Measurements from ENCODE around the gene CMAS.

The CMAS gene

DNA sequence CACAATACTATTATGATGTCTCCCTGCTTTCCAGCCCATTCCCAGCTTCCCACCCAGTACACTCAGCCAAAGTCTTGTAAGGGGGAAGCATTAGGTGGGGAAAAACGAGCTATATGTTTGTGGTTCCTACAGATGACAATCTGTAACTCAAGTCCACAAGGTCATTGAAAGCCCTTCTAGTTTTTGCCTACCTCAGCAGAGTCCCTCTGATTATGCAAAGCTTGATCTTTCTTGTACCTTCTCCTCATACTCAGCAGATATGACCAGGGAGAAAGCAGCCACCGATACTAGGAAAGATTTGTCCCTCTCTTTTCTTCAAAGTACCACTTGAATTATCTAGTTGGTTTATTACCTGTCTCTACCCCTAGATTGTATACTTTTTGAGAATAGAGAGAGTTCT is 10.6 kb downstream of the CMAS start:
- no peak overlapping the region for H3K9ac ChIP-seq (ENCODE audit: insufficient read length, low read depth)
- no peaks in the 10 kb centered on the region for H3K9me3 ChIP-seq (ENCODE audit: insufficient read depth, low read length)
- no peak for TF ChIP-seq SUZ12 (IDR thresholded peaks at IDR 0.05; ENCODE audit: extremely low read depth, insufficient read depth, insufficient read length)
- no peak for TF ChIP-seq ZNF274 (IDR thresholded peaks at IDR 0.05; ENCODE audit: low read depth, low read length)
- TF ChIP-seq YY1 (IDR thresholded peaks at IDR 0.05; ENCODE audit: insufficient read depth, insufficient read length) = no peak
- no peaks in the 10 kb centered on the region for H3K27me3 ChIP-seq (ENCODE audit: insufficient read depth, insufficient read length)
- no peak for DNase-seq (ENCODE audit: low read depth, low spot score)
- no peaks in the 10 kb centered on the region for H3K4me1 ChIP-seq (ENCODE audit: insufficient read depth, insufficient read length)
- no peak overlapping the region for H3K4me3 ChIP-seq (ENCODE audit: insufficient read length, low read depth)
- H3K36me3 ChIP-seq (ENCODE audit: insufficient read depth, insufficient read length, low read length) = peaks cover 47% of the 10 kb centered on the region

DNA sequence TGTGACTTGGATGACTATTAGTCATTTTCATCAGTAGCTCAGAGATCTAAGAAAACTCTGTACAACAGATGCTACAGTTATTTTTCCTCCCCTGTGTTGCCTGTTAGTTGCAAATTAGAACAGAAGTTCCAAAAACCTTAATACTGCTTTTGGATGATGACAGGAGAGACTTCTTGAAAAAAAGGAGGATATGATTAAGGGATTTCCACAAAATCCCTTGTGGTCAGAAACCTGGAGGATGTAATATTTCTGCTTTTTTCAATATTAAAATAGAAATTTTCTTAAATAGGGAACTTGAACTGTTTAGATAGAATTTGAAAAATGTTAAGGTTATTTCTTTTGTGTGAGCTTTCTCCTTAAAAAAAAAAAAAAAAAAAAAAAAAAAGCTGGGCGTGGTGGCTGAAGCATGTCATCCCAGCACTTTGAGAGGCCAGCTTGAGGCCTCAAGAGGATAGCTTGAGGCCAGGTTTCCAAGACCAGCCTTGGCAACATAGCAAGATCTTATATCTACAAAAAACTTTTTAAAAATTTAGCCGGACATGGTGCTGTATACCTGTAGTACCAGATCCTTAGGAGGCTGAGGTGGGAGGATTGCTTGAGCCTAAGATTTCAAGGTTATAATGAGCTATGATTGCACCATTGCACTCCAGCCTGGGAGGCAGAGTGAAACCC is 14.1 kb downstream of the CMAS start:
- Histone ChIP-seq H3K36me3 (ENCODE audit: insufficient read depth, insufficient read length, low read length) (peaks cover 78% of the 10 kb centered on the region), H3K9ac (ENCODE audit: insufficient read length, low read depth) (no peak overlapping the region), H3K4me3 (ENCODE audit: insufficient read length, low read depth) (no peak overlapping the region), H3K9me3 (ENCODE audit: insufficient read depth, low read length) (no peaks in the 10 kb centered on the region), H3K27me3 (ENCODE audit: insufficient read depth, insufficient read length) (no peaks in the 10 kb centered on the region), H3K4me1 (ENCODE audit: insufficient read depth, insufficient read length) (no peaks in the 10 kb centered on the region)
- no peak for TF ChIP-seq YY1 (IDR thresholded peaks at IDR 0.05; ENCODE audit: insufficient read depth, insufficient read length)
- no peak for TF ChIP-seq SUZ12 (IDR thresholded peaks at IDR 0.05; ENCODE audit: extremely low read depth, insufficient read depth, insufficient read length)
- TF ChIP-seq ZNF274 (IDR thresholded peaks at IDR 0.05; ENCODE audit: low read depth, low read length) = no peak
- DNase-seq (ENCODE audit: low read depth, low spot score) = no peak

GRCh38 chr12:22064968-22065367 is 18.9 kb downstream of the CMAS start:
- Histone ChIP-seq H3K9ac (ENCODE audit: insufficient read length, low read depth) (no peak overlapping the region), H3K9me3 (ENCODE audit: insufficient read depth, low read length) (no peaks in the 10 kb centered on the region), H3K27me3 (ENCODE audit: insufficient read depth, insufficient read length) (no peaks in the 10 kb centered on the region), H3K4me1 (ENCODE audit: insufficient read depth, insufficient read length) (no peaks in the 10 kb centered on the region), H3K36me3 (ENCODE audit: insufficient read depth, insufficient read length, low read length) (peaks cover 56% of the 10 kb centered on the region), H3K4me3 (ENCODE audit: insufficient read length, low read depth) (no peak overlapping the region)
- TF ChIP-seq YY1 (IDR thresholded peaks at IDR 0.05; ENCODE audit: insufficient read depth, insufficient read length) = no peak
- no peak for TF ChIP-seq ZNF274 (IDR thresholded peaks at IDR 0.05; ENCODE audit: low read depth, low read length)
- TF ChIP-seq SUZ12 (IDR thresholded peaks at IDR 0.05; ENCODE audit: extremely low read depth, insufficient read depth, insufficient read length) = no peak
- no peak for DNase-seq (ENCODE audit: low read depth, low spot score)

- Histone ChIP-seq H3K9ac (ENCODE audit: insufficient read length, low read depth) (no peak overlapping the region), H3K36me3 (ENCODE audit: insufficient read depth, insufficient read length, low read length) (peaks cover 48% of the 10 kb centered on the region), H3K4me3 (ENCODE audit: insufficient read length, low read depth) (no peak overlapping the region), H3K27me3 (ENCODE audit: insufficient read depth, insufficient read length) (no peaks in the 10 kb centered on the region), H3K9me3 (ENCODE audit: insufficient read depth, low read length) (no peaks in the 10 kb centered on the region), H3K4me1 (ENCODE audit: insufficient read depth, insufficient read length) (no peaks in the 10 kb centered on the region)
- no peak for TF ChIP-seq YY1 (IDR thresholded peaks at IDR 0.05; ENCODE audit: insufficient read depth, insufficient read length)
- no peak for TF ChIP-seq ZNF274 (IDR thresholded peaks at IDR 0.05; ENCODE audit: low read depth, low read length)
- TF ChIP-seq SUZ12 (IDR thresholded peaks at IDR 0.05; ENCODE audit: extremely low read depth, insufficient read depth, insufficient read length) = no peak
- DNase-seq (ENCODE audit: low read depth, low spot score) = no peak
Measured at GRCh38 chr12:22066310-22066709, 20.3 kb downstream of the CMAS start.

- H3K4me3 ChIP-seq (ENCODE audit: insufficient read length, low read depth) = no peak overlapping the region
- H3K36me3 ChIP-seq (ENCODE audit: insufficient read depth, insufficient read length, low read length) = peaks cover 14% of the 10 kb centered on the region
- H3K9me3 ChIP-seq (ENCODE audit: insufficient read depth, low read length) = peaks cover 12% of the 10 kb centered on the region
- no peak for TF ChIP-seq SUZ12 (IDR thresholded peaks at IDR 0.05; ENCODE audit: extremely low read depth, insufficient read depth, insufficient read length)
- no peak for TF ChIP-seq ZNF274 (IDR thresholded peaks at IDR 0.05; ENCODE audit: low read depth, low read length)
- TF ChIP-seq YY1 (IDR thresholded peaks at IDR 0.05; ENCODE audit: insufficient read depth, insufficient read length) = no peak
- DNase-seq (ENCODE audit: low read depth, low spot score) = no peak
- H3K4me1 ChIP-seq (ENCODE audit: insufficient read depth, insufficient read length) = no peaks in the 10 kb centered on the region
- H3K27me3 ChIP-seq (ENCODE audit: insufficient read depth, insufficient read length) = no peaks in the 10 kb centered on the region
- no peak overlapping the region for H3K9ac ChIP-seq (ENCODE audit: insufficient read length, low read depth)
Measured at GRCh38 chr12:22069851-22070250, 23.8 kb downstream of the CMAS start.

GRCh38 chr12:22082190-22082701 is 36.2 kb downstream of the CMAS start:
- Histone ChIP-seq H3K9me3 (ENCODE audit: insufficient read depth, low read length) (no peaks in the 10 kb centered on the region), H3K4me3 (ENCODE audit: insufficient read length, low read depth) (no peak overlapping the region), H3K4me1 (ENCODE audit: insufficient read depth, insufficient read length) (no peaks in the 10 kb centered on the region), H3K36me3 (ENCODE audit: insufficient read depth, insufficient read length, low read length) (no peaks in the 10 kb centered on the region), H3K9ac (ENCODE audit: insufficient read length, low read depth) (no peak overlapping the region), H3K27me3 (ENCODE audit: insufficient read depth, insufficient read length) (no peaks in the 10 kb centered on the region)
- peak; percentile 65 for DNase-seq (ENCODE audit: low read depth, low spot score)
- TF ChIP-seq SUZ12 (IDR thresholded peaks at IDR 0.05; ENCODE audit: extremely low read depth, insufficient read depth, insufficient read length) (no peak), YY1 (IDR thresholded peaks at IDR 0.05; ENCODE audit: insufficient read depth, insufficient read length) (no peak), ZNF274 (IDR thresholded peaks at IDR 0.05; ENCODE audit: low read depth, low read length) (no peak)

GRCh38 chr12:22083167-22083566 is 37.1 kb downstream of the CMAS start:
- TF ChIP-seq ZNF274 (IDR thresholded peaks at IDR 0.05; ENCODE audit: low read depth, low read length) (no peak), YY1 (IDR thresholded peaks at IDR 0.05; ENCODE audit: insufficient read depth, insufficient read length) (no peak), SUZ12 (IDR thresholded peaks at IDR 0.05; ENCODE audit: extremely low read depth, insufficient read depth, insufficient read length) (no peak)

More at GRCh38 chr12:22083167-22083566, 37.1 kb downstream of the CMAS start:
- H3K9ac ChIP-seq (ENCODE audit: insufficient read length, low read depth) = no peak overlapping the region
- H3K36me3 ChIP-seq (ENCODE audit: insufficient read depth, insufficient read length, low read length) = no peaks in the 10 kb centered on the region
- no peak for DNase-seq (ENCODE audit: low read depth, low spot score)
- no peak overlapping the region for H3K4me3 ChIP-seq (ENCODE audit: insufficient read length, low read depth)
- H3K4me1 ChIP-seq (ENCODE audit: insufficient read depth, insufficient read length) = no peaks in the 10 kb centered on the region
- H3K9me3 ChIP-seq (ENCODE audit: insufficient read depth, low read length) = no peaks in the 10 kb centered on the region
- no peaks in the 10 kb centered on the region for H3K27me3 ChIP-seq (ENCODE audit: insufficient read depth, insufficient read length)
